DOHH2 (cell line): ENCODE measurements around the gene FAM107B.

Experiments
- H3F3A ChIP-seq: fragments of 200-600 bp; sonication (generic), shearing (Covaris generic); 2 replicates; pipeline ENCODE4 v1.6.0; 2016; ENCODE audit warnings: antibody characterized with exemption, mild to moderate bottlenecking; ENCODE audit not compliant: control insufficient read depth, insufficient read depth
- H3K27ac ChIP-seq: fragments of 200-600 bp; sonication (generic); 2 replicates; pipeline ENCODE4 v1.5.1; 2014; ENCODE audit warnings: low read depth, mild to moderate bottlenecking, low read length, moderate library complexity
- H3K27me3 ChIP-seq: fragments of 200-600 bp; sonication (generic); 2 replicates; pipeline ENCODE4 v1.6.1; 2014; ENCODE audit warnings: mild to moderate bottlenecking, low read length, mixed read lengths; ENCODE audit not compliant: control insufficient read depth
- H3K36me3 ChIP-seq: fragments of 200-600 bp; sonication (generic); 2 replicates; pipeline ENCODE4 v1.6.1; 2014; ENCODE audit warnings: mild to moderate bottlenecking, low read length, moderate library complexity, mixed read lengths; ENCODE audit not compliant: control insufficient read depth
- H3K4me1 ChIP-seq: fragments of 200-600 bp; sonication (generic); 2 replicates; pipeline ENCODE4 v1.6.1; 2014; ENCODE audit warnings: mild to moderate bottlenecking, low read length, mixed read lengths; ENCODE audit not compliant: control insufficient read depth
- H3K4me2 ChIP-seq: fragments of 200-600 bp; sonication (generic); 2 replicates; pipeline ENCODE4 v1.6.0; 2014; ENCODE audit warnings: mild to moderate bottlenecking, low read length, moderate library complexity
- H3K4me3 ChIP-seq: fragments of 200-600 bp; sonication (generic); 2 replicates; pipeline ENCODE4 v1.5.1; 2014; ENCODE audit warnings: mild to moderate bottlenecking, low read length, mixed read lengths
- H3K79me2 ChIP-seq: fragments of 200-600 bp; sonication (generic); 2 replicates; pipeline ENCODE4 v1.6.1; 2014; ENCODE audit warnings: mild to moderate bottlenecking, low read length, mixed read lengths; ENCODE audit not compliant: control insufficient read depth
- H3K9me2 ChIP-seq: fragments of 200-600 bp; sonication (generic); replicated peaks from 2 replicates; pipeline ENCODE4 v1.6.1; 2014; ENCODE audit warnings: mild to moderate bottlenecking, low read length, mixed read lengths; ENCODE audit not compliant: control insufficient read depth
- H3K9me3 ChIP-seq: fragments of 200-600 bp; sonication (generic); 2 replicates; pipeline ENCODE4 v1.6.1; 2014; ENCODE audit warnings: antibody characterized with exemption, low read length, mixed read lengths; ENCODE audit not compliant: control insufficient read depth, insufficient read depth
- H4K20me1 ChIP-seq: fragments of 200-600 bp; sonication (generic); 2 replicates; pipeline ENCODE4 v1.6.0; 2014; ENCODE audit warnings: low read depth, mild to moderate bottlenecking, antibody characterized with exemption, low read length, moderate library complexity; ENCODE audit not compliant: control insufficient read depth, insufficient read depth
- CTCF ChIP-seq: fragments of 200-600 bp; sonication (generic); IDR thresholded peaks from one replicate; pipeline ENCODE4 v1.5.1; 2014; ENCODE audit warnings: antibody characterized with exemption, mild to moderate bottlenecking, low read depth, low read length; ENCODE audit not compliant: poor library complexity, severe bottlenecking
- EZH2phosphoT487 ChIP-seq: fragments of 200-600 bp; sonication (generic); IDR thresholded peaks from 2 replicates; pipeline ENCODE4 v1.6.1; 2017; ENCODE audit warnings: borderline replicate concordance, mild to moderate bottlenecking, antibody characterized with exemption, low read length, moderate library complexity, mixed read lengths

The FAM107B gene

GRCh38 chr10:14500172-14500765 lies 274.4 kb downstream of the FAM107B start:
- Histone ChIP-seq H3K36me3 (no peaks in the 10 kb centered on the region), H3F3A (peaks cover 31% of the 10 kb centered on the region), H3K4me3 (no peak overlapping the region), H3K9me2 (no peaks in the 10 kb centered on the region), H3K79me2 (no peaks in the 10 kb centered on the region), H3K9me3 (no peaks in the 10 kb centered on the region), H3K27me3 (peaks cover 1% of the 10 kb centered on the region; the same call in 1 of the 2 replicates), H4K20me1 (no peaks in the 10 kb centered on the region), H3K4me2 (no peak overlapping the region), H3K4me1 (peaks cover 37% of the 10 kb centered on the region), H3K27ac (no peak overlapping the region)
- TF ChIP-seq EZH2phosphoT487: no peak
- no peak for TF ChIP-seq CTCF

- peaks cover 2% of the 10 kb centered on the region; the same call in 1 of the 2 replicates for H3K27me3 ChIP-seq
- H3K4me3 ChIP-seq: no peak overlapping the region
- H3K9me2 ChIP-seq: no peaks in the 10 kb centered on the region
- no peaks in the 10 kb centered on the region for H3K79me2 ChIP-seq
- H4K20me1 ChIP-seq: no peaks in the 10 kb centered on the region
- no peak overlapping the region for H3K4me2 ChIP-seq
- no peak for TF ChIP-seq CTCF
- no peak for TF ChIP-seq EZH2phosphoT487
- no peaks in the 10 kb centered on the region for H3K9me3 ChIP-seq
- peaks cover 31% of the 10 kb centered on the region for H3K4me1 ChIP-seq
- no peak overlapping the region for H3K27ac ChIP-seq
- peaks cover 23% of the 10 kb centered on the region for H3F3A ChIP-seq
- no peaks in the 10 kb centered on the region for H3K36me3 ChIP-seq
These were observed 275.1 kb downstream of the FAM107B start for GRCh38 chr10:14499601-14499904.

GRCh38 chr10:14498326-14498725 lies 276.4 kb downstream of the FAM107B start:
- Histone ChIP-seq H4K20me1 (no peaks in the 10 kb centered on the region), H3F3A (peaks cover 12% of the 10 kb centered on the region), H3K9me3 (no peaks in the 10 kb centered on the region), H3K79me2 (no peaks in the 10 kb centered on the region), H3K4me1 (peaks cover 18% of the 10 kb centered on the region), H3K9me2 (no peaks in the 10 kb centered on the region), H3K4me2 (no peak overlapping the region), H3K36me3 (no peaks in the 10 kb centered on the region), H3K27me3 (peaks cover 2% of the 10 kb centered on the region; the same call in 1 of the 2 replicates), H3K27ac (no peak overlapping the region), H3K4me3 (no peak overlapping the region)
- no peak for TF ChIP-seq EZH2phosphoT487
- TF ChIP-seq CTCF: no peak
